GM12875 (cell line): ENCODE measurements around the gene FBXW11.
"Not testable (repeated sequence)": the region's sequence is repeated elsewhere in the genome, so short reads cannot be mapped to it uniquely, and the experiment has no call there.

Experiments used
- H3K4me3 ChIP-seq: one replicate; pipeline ENCODE4 v1.5.1; 2011; ENCODE audit warnings: low read depth, low read length, control low read depth
- TF ChIP-seq, protein P1 (sequence below): IDR thresholded peaks from 2 replicates; pipeline ENCODE4 v1.5.1; 2011; ENCODE audit warnings: low read depth, mild to moderate bottlenecking, control low read depth, inconsistent platforms, low read length, moderate library complexity, borderline replicate concordance; ENCODE audit not compliant: insufficient read depth

The FBXW11 gene

GRCh38 chr5:171984748-171985419 lies 21.6 kb downstream of the FBXW11 start:
- H3K4me3 ChIP-seq: no peak overlapping the region
- TF ChIP-seq, protein P1, sequence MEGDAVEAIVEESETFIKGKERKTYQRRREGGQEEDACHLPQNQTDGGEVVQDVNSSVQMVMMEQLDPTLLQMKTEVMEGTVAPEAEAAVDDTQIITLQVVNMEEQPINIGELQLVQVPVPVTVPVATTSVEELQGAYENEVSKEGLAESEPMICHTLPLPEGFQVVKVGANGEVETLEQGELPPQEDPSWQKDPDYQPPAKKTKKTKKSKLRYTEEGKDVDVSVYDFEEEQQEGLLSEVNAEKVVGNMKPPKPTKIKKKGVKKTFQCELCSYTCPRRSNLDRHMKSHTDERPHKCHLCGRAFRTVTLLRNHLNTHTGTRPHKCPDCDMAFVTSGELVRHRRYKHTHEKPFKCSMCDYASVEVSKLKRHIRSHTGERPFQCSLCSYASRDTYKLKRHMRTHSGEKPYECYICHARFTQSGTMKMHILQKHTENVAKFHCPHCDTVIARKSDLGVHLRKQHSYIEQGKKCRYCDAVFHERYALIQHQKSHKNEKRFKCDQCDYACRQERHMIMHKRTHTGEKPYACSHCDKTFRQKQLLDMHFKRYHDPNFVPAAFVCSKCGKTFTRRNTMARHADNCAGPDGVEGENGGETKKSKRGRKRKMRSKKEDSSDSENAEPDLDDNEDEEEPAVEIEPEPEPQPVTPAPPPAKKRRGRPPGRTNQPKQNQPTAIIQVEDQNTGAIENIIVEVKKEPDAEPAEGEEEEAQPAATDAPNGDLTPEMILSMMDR: no peak

GRCh38 chr5:171981847-171982246 lies 24.6 kb downstream of the FBXW11 start:
- TF ChIP-seq, protein P1: no peak
- no peak overlapping the region for H3K4me3 ChIP-seq

GRCh38 chr5:171980792-171981191 lies 25.6 kb downstream of the FBXW11 start:
- no peak overlapping the region for H3K4me3 ChIP-seq
- TF ChIP-seq, protein P1: no peak

- no peak overlapping the region for H3K4me3 ChIP-seq
- TF ChIP-seq, protein P1: no peak
Measured at GRCh38 chr5:171979606-171980005, 26.8 kb downstream of the FBXW11 start.

DNA sequence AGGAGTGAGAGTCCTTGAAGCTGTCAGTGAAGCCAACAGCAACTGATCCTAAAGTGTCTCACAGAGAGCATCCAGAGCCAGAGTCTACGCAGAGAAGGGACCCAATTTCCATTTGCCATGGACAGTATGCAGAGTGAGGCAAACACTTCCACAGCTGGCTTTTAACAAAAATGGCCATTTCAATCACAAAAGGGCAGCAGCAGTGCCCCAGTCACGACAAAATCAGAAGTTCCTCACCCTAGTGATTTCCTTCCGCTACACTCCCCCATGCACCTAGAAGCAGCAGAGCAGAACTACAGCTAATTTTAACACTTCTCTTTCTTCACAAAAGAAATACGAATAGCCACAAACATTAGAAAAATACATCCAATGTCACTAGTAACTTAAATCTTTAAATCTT lies 27.9 kb downstream of the FBXW11 start:
- TF ChIP-seq, protein P1: no peak
- H3K4me3 ChIP-seq: peak overlapping the region; percentile 1

DNA sequence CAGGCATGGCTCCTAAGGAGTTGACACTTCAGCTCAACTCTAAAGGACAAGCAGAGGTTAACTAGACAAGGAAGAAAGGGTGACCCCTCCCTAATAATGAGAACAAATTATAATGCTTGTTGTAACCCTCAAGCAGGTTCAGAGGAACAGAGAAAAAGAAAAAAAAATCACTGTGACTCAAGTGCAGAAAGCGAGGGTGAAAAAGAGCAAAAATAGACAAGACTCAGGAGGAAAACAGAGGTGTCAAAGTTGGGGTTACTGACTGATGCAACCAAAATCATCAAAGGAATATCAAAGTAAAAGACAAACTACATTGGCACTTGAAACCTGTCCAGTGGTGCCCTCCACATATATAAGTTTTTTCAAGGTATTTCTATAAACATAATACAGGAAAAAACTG lies 28.4 kb downstream of the FBXW11 start:
- TF ChIP-seq, protein P1: no peak
- H3K4me3 ChIP-seq: no peak overlapping the region

GRCh38 chr5:171977244-171977950 lies 29.0 kb downstream of the FBXW11 start:
- H3K4me3 ChIP-seq: not testable (repeated sequence)
